A673 (cell line): ENCODE measurements around the gene NDUFAF4. TPM values are rescaled to one million over a fixed set of nuclear protein-coding genes. Genes with fewer than 3 reads are reported as not detected.

Experiments
- BruUV-seq: library from RNA; stranded (reverse); fragments of 400-500 nt; replicated peaks from 2 replicates; lab custom pipeline; 2021; lab: Mats Ljungman, UMichigan
- CTCF ChIA-PET: fragments of 300-600 bp; sonication (Branson Sonifier 250); formaldehyde crosslinking; loops from one replicate; lab custom pipeline; 2022; ENCODE audit warnings: antibody characterized with exemption; lab: Charles Lee
- POLR2A ChIA-PET: fragments of 300-600 bp; sonication (Branson Sonifier 250); formaldehyde crosslinking; loops from one replicate; lab custom pipeline; 2022; ENCODE audit warnings: antibody characterized with exemption; ENCODE audit not compliant: low non-redundant PET; lab: Charles Lee
- DNase-seq: peaks from one replicate; pipeline ENCODE4 v3.0.0-alpha.2; 2015; ENCODE audit warnings: low spot score
- H3K27ac ChIP-seq: fragments of 200-600 bp; sonication (generic); 2 replicates; pipeline ENCODE4 v1.5.1; 2016; ENCODE audit warnings: mixed run types, low read depth, mild to moderate bottlenecking, mixed read lengths, antibody characterized with exemption, low read length; ENCODE audit not compliant: poor library complexity, severe bottlenecking
- H3K27me3 ChIP-seq: fragments of 200-600 bp; sonication (generic); replicated peaks from 2 replicates; pipeline ENCODE4 v1.6.1; 2017; ENCODE audit warnings: mixed run types, low read depth, mild to moderate bottlenecking, mixed read lengths, antibody characterized with exemption, low read length; ENCODE audit not compliant: insufficient read depth, poor library complexity
- H3K36me3 ChIP-seq: fragments of 200-600 bp; sonication (generic); 2 replicates; pipeline ENCODE4 v1.6.1; 2016; ENCODE audit warnings: mixed run types, mild to moderate bottlenecking, mixed read lengths, antibody characterized with exemption, low read length; ENCODE audit not compliant: insufficient read depth, poor library complexity, severe bottlenecking
- H3K4me1 ChIP-seq: fragments of 200-600 bp; sonication (generic); 2 replicates; pipeline ENCODE4 v1.6.1; 2017; ENCODE audit warnings: mixed run types, mild to moderate bottlenecking, mixed read lengths, antibody characterized with exemption, low read length; ENCODE audit not compliant: insufficient read depth, poor library complexity, severe bottlenecking
- H3K4me3 ChIP-seq: fragments of 200-600 bp; sonication (generic); 2 replicates; pipeline ENCODE4 v1.5.1; 2016; ENCODE audit warnings: low read depth, mixed run types, mild to moderate bottlenecking, mixed read lengths, low read length; ENCODE audit not compliant: poor library complexity, severe bottlenecking
- H3K9me3 ChIP-seq: fragments of 200-600 bp; sonication (generic); 2 replicates; pipeline ENCODE4 v1.6.1; 2016; ENCODE audit warnings: mixed run types, low read depth, mild to moderate bottlenecking, mixed read lengths, antibody characterized with exemption, low read length; ENCODE audit not compliant: poor library complexity, severe bottlenecking
- CTCF ChIP-seq: fragments of 300-800, 200-600 bp; sonication (generic); conservative IDR thresholded peaks from 2 replicates; pipeline ENCODE4 v1.5.1; 2017; ENCODE audit warnings: low read depth, mild to moderate bottlenecking, antibody characterized with exemption, low read length, moderate library complexity, mixed read lengths
- EZH2 ChIP-seq: fragments of 200-600 bp; sonication (generic); IDR thresholded peaks from 2 replicates; pipeline ENCODE4 v1.6.1; 2017; ENCODE audit warnings: borderline replicate concordance, low read depth, mild to moderate bottlenecking, mixed read lengths, antibody characterized with exemption, low read length; ENCODE audit not compliant: poor library complexity, severe bottlenecking
- intact Hi-C: fragments of 100-400 bp; cut with micrococcal nuclease; formaldehyde crosslinking; loops from one replicate; pipeline ENCODE4 v1.10.0; 2022; ENCODE audit not compliant: unreplicated experiment
- total RNA-seq: library from RNA; stranded (reverse); gene quantifications from 2 replicates; pipeline ENCODE4 v1.2.3, GENCODE V29; 2021

NDUFAF4 gene
- total RNA-seq, 1 experiment from 2014 or later: 120 TPM

GRCh38 chr6:96864216-96865054 is 33.3 kb downstream of the NDUFAF4 start:
- POLR2A ChIA-PET: no interaction called here
- BruUV-seq: no TSS peak
- no peak for DNase-seq
- H3K27me3 ChIP-seq: peaks cover 5% of the 10 kb centered on the region
- H3K4me1 ChIP-seq: no peaks in the 10 kb centered on the region
- CTCF ChIA-PET: no interaction called here
- intact Hi-C loops: no loop called here
- H3K27ac ChIP-seq: no peak overlapping the region
- TF ChIP-seq EZH2: no peak
- TF ChIP-seq CTCF: no peak
- no peak overlapping the region for H3K4me3 ChIP-seq
- H3K9me3 ChIP-seq: no peaks in the 10 kb centered on the region
- no peaks in the 10 kb centered on the region for H3K36me3 ChIP-seq

DNA sequence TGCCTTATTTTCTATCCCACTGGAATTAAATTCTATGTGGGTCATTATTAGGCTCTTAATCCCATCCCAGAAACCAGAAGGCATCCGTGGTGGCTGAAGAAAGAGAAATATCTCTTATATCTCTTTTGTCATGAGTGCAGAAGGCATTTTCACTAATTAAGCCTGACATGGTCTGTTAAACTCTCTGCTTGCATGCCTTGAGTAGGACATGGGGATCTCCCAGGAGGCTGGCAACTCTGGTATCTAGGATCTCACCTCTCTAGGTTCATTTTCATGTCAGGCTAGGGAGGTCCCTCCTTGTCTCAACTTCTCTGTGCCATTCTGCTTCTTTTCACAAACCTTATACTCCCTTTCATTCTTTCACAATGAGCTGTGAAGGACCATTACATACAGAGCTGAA is 35.1 kb downstream of the NDUFAF4 start:
- no TSS peak for BruUV-seq
- POLR2A ChIA-PET: no interaction called here
- DNase-seq: no peak
- Histone ChIP-seq H3K4me3 (no peak overlapping the region), H3K27me3 (peaks cover 5% of the 10 kb centered on the region), H3K36me3 (no peaks in the 10 kb centered on the region), H3K9me3 (no peaks in the 10 kb centered on the region), H3K27ac (no peak overlapping the region), H3K4me1 (no peaks in the 10 kb centered on the region)
- TF ChIP-seq EZH2: no peak
- no peak for TF ChIP-seq CTCF
- CTCF ChIA-PET: no interaction called here
- intact Hi-C loops: no loop called here

DNA sequence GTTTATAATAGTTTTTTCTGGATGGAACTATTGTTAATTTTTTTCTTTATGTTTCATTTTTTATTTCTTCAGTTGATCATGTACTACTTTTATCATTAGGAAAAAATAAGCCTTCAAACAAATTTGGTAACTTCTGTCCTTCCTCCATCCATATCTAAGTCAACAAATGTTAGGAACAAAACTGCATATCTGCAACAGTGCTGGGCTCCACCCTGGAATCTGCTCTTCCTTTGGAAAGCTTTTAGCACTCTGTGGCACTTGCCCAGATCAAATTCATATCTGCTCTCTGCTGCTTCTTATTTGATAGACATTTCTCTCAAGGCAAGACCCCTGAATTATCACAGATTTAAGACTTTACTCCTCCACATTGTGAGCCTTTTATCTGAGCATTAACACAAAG is 36.1 kb downstream of the NDUFAF4 start:
- ChIA-PET CTCF (no interaction called here), POLR2A (no interaction called here)
- H3K9me3 ChIP-seq: no peaks in the 10 kb centered on the region
- H3K27ac ChIP-seq: no peak overlapping the region
- TF ChIP-seq CTCF: no peak
- TF ChIP-seq EZH2: no peak
- no peaks in the 10 kb centered on the region for H3K4me1 ChIP-seq
- intact Hi-C loops: no loop called here
- H3K27me3 ChIP-seq: peaks cover 5% of the 10 kb centered on the region
- no peak for DNase-seq
- no peak overlapping the region for H3K4me3 ChIP-seq
- no TSS peak for BruUV-seq
- no peaks in the 10 kb centered on the region for H3K36me3 ChIP-seq
